Keratinocyte (primary cell): ENCODE results near the gene UBE2J2. TPM values are rescaled to one million over a fixed set of nuclear protein-coding genes. Genes with fewer than 3 reads are reported as not detected.

Experiments used
- DNase-seq: peaks from one replicate; pipeline ENCODE4 v3.0.0-alpha.2; 2011; ENCODE audit warnings: low read depth, missing footprints, low spot score
- FAIRE-seq: peaks from 2 replicates; lab custom pipeline; 2011; peaks lifted over from hg19 to GRCh38; lab: Jason Lieb, UNC
- H2AFZ ChIP-seq: 2 replicates; pipeline ENCODE4 v1.6.0; 2012; ENCODE audit warnings: low read length, control low read depth, inconsistent platforms; ENCODE audit not compliant: control insufficient read depth
- H3K27ac ChIP-seq: 2 replicates; pipeline ENCODE4 v1.5.1; 2011; ENCODE audit warnings: low read length; ENCODE audit not compliant: control insufficient read depth, insufficient read depth
- H3K27me3 ChIP-seq: 3 replicates; pipeline ENCODE4 v1.6.0; 2011; ENCODE audit warnings: low read length; ENCODE audit not compliant: control insufficient read depth, insufficient read depth; ENCODE audit errors: extremely low read depth
- H3K36me3 ChIP-seq, 2 experiments: 2 replicates in 1 of 2; 3 replicates in 1 of 2; pipeline ENCODE4 v1.5.1; 2011; ENCODE audit warnings: low read length in 2 of 2, mild to moderate bottlenecking in 1 of 2; ENCODE audit not compliant: control insufficient read depth in 2 of 2, insufficient read depth in 2 of 2; ENCODE audit errors: extremely low read depth in 1 of 2
- H3K4me1 ChIP-seq: 3 replicates; pipeline ENCODE4 v1.5.1; 2011; ENCODE audit warnings: low read length; ENCODE audit not compliant: control insufficient read depth, insufficient read depth; ENCODE audit errors: extremely low read depth
- H3K4me2 ChIP-seq: 3 replicates; pipeline ENCODE4 v1.6.0; 2011; ENCODE audit warnings: low read depth, low read length; ENCODE audit not compliant: control insufficient read depth, insufficient read depth; ENCODE audit errors: extremely low read depth
- H3K4me3 ChIP-seq, 3 experiments: fragments of 200-600 bp in 1 of 3; sonication (generic) in 1 of 3; 2 replicates in 2 of 3; 3 replicates in 1 of 3; pipeline ENCODE4 v1.5.1; 2011 to 2016; ENCODE audit warnings: low read length in 3 of 3, mild to moderate bottlenecking in 3 of 3, control low read depth in 2 of 3, inconsistent platforms in 1 of 3, low read depth in 1 of 3, mixed read lengths in 1 of 3, mixed run types in 1 of 3, moderate library complexity in 1 of 3; ENCODE audit not compliant: control insufficient read depth in 2 of 3, insufficient read depth in 2 of 3; ENCODE audit errors: extremely low read depth in 1 of 3
- H3K79me2 ChIP-seq: 2 replicates; pipeline ENCODE4 v1.6.0; 2012; ENCODE audit warnings: low read length; ENCODE audit not compliant: control insufficient read depth, insufficient read depth
- H3K9ac ChIP-seq: 3 replicates; pipeline ENCODE4 v1.6.0; 2011; ENCODE audit warnings: low read length; ENCODE audit not compliant: control insufficient read depth, insufficient read depth; ENCODE audit errors: extremely low read depth
- H3K9me1 ChIP-seq: 3 replicates; pipeline ENCODE4 v1.6.0; 2011; ENCODE audit warnings: low read length; ENCODE audit not compliant: control insufficient read depth, insufficient read depth; ENCODE audit errors: extremely low read depth
- H3K9me3 ChIP-seq: 2 replicates; pipeline ENCODE4 v1.5.1; 2012; ENCODE audit warnings: low read depth, low read length; ENCODE audit not compliant: control insufficient read depth
- H4K20me1 ChIP-seq: 3 replicates; pipeline ENCODE4 v1.6.0; 2011; ENCODE audit warnings: low read length; ENCODE audit not compliant: control insufficient read depth, insufficient read depth; ENCODE audit errors: extremely low read depth
- EZH2 ChIP-seq: IDR thresholded peaks from one replicate; pipeline ENCODE4 v1.6.1; 2012; ENCODE audit warnings: inconsistent platforms, mild to moderate bottlenecking, low read length, moderate library complexity
- dilution Hi-C: fragments of 300-500 bp; cut with MboI; formaldehyde crosslinking; loops from one replicate; pipeline ENCODE4 v1.7.0; 2020; ENCODE audit warnings: low sequenced_read_pairs; ENCODE audit not compliant: extremely low pct_ligation_motif_present
- polyA plus RNA-seq, 5 experiments: library from polyadenylated mRNA; depleted of rRNA in 3 of 5; stranded (reverse) in 3 of 5; stranded (forward) in 1 of 5; unstranded in 1 of 5; fragments of >200 nt; gene quantifications; 1 replicate in 1 of 5; 2 replicates in 3 of 5; 3 replicates in 1 of 5; pipeline versions ENCODE4 v1.2.1 to v1.2.3, GENCODE V29; 2011 to 2012; ENCODE audit warnings: missing spikeins in 2 of 5, low read depth in 1 of 5, low replicate concordance in 1 of 5
- TF ChIP-seq, protein P1 (sequence below), 3 experiments: IDR thresholded peaks in 1 of 3; conservative IDR thresholded peaks in 1 of 3; optimal IDR thresholded peaks in 1 of 3; 2 replicates in 2 of 3; 3 replicates in 1 of 3; pipeline versions ENCODE3 to v1.5.1; 2011; ENCODE audit warnings: low read length in 3 of 3, mild to moderate bottlenecking in 3 of 3, moderate library complexity in 2 of 3, control low read depth in 1 of 3, inconsistent platforms in 1 of 3; ENCODE audit not compliant: insufficient read depth in 2 of 3; ENCODE audit errors: extremely low read depth in 1 of 3

UBE2J2 gene
- polyA plus RNA-seq, 1 donor (not counting 4 experiments of a cell fraction or from before 2014, with no cell fraction given) = 27.0 TPM

DNA sequence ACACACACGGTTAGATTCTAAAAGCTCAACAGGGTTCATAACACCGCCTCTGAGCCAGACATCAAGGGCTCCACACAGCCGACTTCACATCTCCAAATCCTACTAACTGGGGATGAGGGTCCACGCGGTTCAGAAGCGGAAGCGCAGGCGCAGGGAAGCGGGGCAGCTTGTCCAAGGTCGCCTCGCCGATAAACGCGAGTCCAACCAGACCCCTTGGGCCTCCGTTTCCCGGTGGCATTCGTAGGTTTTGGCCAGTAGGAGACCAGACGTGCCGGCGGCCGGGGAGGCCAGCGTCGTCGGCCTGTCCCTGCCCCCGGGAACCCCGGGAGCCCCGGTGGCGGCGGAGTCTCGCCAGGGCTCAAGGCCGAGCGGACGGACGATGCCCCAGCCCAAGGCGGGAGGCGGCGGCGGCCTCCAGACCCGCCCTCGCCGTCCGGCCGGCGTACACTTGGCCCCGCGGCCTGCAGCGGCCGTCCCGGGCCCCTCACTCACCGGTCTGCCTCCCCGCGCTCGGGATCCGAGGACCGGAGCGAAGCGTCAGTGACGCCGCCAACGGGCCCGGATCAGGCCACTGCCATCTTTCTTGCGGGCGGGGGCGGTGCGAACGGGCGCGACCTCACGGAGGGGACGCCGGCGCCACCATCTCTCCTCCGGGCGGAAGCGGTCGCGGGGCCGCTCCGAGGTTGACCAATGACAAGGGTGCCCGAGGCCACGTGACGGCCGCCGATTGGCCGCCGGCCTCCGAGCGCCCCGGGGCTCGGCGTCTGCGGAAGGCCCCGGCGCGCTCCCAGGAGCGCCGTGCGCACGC is 42.0 kb downstream of the UBE2J2 start, which contains the start of gene SDF4:
SDF4 (minus strand) TSS at position 602 of the 808 bp plus-strand sequence. CDS start 3,229 bp downstream, outside the sequence.
- H3K9me1 ChIP-seq = no peaks in the 10 kb centered on the region
- peaks cover 8% of the 10 kb centered on the region for H3K4me1 ChIP-seq
- dilution Hi-C loops = no loop called here
- DNase-seq (no peak), FAIRE-seq (no peak)
- H3K36me3 ChIP-seq = peaks cover 10 to 27% of the 10 kb centered on the region in 2 experiments
- H2AFZ ChIP-seq = peak within 1 kb of the TSS; percentile 68
- peaks cover 4% of the 10 kb centered on the region for H3K9me3 ChIP-seq
- H3K4me2 ChIP-seq = peak within 1 kb of the TSS; percentile 92
- H3K4me3 ChIP-seq = peak within 1 kb of the TSS; percentile 82 to 93 (median 91)
- TF ChIP-seq, protein P1, sequence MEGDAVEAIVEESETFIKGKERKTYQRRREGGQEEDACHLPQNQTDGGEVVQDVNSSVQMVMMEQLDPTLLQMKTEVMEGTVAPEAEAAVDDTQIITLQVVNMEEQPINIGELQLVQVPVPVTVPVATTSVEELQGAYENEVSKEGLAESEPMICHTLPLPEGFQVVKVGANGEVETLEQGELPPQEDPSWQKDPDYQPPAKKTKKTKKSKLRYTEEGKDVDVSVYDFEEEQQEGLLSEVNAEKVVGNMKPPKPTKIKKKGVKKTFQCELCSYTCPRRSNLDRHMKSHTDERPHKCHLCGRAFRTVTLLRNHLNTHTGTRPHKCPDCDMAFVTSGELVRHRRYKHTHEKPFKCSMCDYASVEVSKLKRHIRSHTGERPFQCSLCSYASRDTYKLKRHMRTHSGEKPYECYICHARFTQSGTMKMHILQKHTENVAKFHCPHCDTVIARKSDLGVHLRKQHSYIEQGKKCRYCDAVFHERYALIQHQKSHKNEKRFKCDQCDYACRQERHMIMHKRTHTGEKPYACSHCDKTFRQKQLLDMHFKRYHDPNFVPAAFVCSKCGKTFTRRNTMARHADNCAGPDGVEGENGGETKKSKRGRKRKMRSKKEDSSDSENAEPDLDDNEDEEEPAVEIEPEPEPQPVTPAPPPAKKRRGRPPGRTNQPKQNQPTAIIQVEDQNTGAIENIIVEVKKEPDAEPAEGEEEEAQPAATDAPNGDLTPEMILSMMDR (optimal IDR thresholded peaks at IDR 0.05 in 1 of 3, IDR thresholded peaks at IDR 0.05 in 1 of 3, conservative IDR thresholded peaks at IDR 0.05 in 1 of 3; ENCODE audit: extremely low read depth in 1 of 3, insufficient read depth in 2 of 3, low read length in 3 of 3) = no peak
- TF ChIP-seq EZH2 = no peak
- peaks cover 64% of the 10 kb centered on the region for H3K79me2 ChIP-seq
- peak within 1 kb of the TSS; percentile 79 for H3K27ac ChIP-seq
- H3K9ac ChIP-seq = peak within 1 kb of the TSS; percentile 96
- no peaks in the 10 kb centered on the region for H3K27me3 ChIP-seq
- H4K20me1 ChIP-seq = no peaks in the 10 kb centered on the region

DNA sequence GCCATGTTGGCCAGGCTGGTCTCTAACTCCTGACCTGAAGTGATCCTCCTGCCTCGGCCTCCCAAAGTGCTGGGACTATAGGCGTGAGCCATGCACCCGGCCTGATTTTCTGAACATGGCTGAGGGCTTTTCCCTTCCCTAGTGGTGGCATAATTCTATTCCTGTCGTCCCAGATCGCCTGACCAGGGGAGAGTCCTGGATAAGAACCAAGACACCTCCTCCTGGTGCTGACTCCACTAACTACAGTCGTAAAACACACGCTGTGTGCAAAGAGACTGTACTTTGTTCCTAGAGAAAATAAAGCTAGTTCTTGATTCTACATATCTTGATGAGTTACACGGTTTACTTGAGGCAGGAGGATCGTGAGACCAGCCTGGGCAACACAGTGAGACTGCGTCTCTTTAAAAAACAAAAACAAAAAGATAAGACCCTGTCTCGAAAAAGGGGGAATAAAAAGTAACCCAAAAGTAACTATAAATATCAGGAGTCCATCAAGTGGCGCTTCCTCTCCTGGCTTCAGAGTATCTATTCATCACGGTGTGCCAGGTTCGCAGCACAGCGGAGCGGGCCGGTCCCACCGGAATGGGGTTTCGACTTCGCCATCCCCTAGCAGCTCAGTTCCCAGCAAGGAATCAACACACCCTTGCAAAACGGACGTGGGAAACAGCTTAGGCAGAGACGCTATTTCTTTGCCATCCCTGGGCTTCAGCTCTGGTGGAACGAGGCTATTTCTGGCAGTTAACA is 42.8 kb downstream of the UBE2J2 start:
- no peak for DNase-seq
- Histone ChIP-seq H3K4me3 (peak overlapping the region; percentile 82 to 93 (median 91)), H3K36me3 (peaks cover 10 to 33% of the 10 kb centered on the region in 2 experiments), H3K4me2 (peak overlapping the region; percentile 92), H3K9me1 (no peaks in the 10 kb centered on the region), H3K79me2 (peaks cover 72% of the 10 kb centered on the region), H4K20me1 (peaks cover 5% of the 10 kb centered on the region), H3K27ac (peak overlapping the region; percentile 79), H3K4me1 (peaks cover 8% of the 10 kb centered on the region), H3K9ac (peak overlapping the region; percentile 96), H3K9me3 (peaks cover 4% of the 10 kb centered on the region), H2AFZ (peak overlapping the region; percentile 68), H3K27me3 (no peaks in the 10 kb centered on the region)
- TF ChIP-seq EZH2 = no peak
- TF ChIP-seq, protein P1 (optimal IDR thresholded peaks at IDR 0.05 in 1 of 3, IDR thresholded peaks at IDR 0.05 in 1 of 3, conservative IDR thresholded peaks at IDR 0.05 in 1 of 3; ENCODE audit: extremely low read depth in 1 of 3, insufficient read depth in 2 of 3, low read length in 3 of 3) = peak; percentile 28 to 45 (median 40)
- FAIRE-seq = peak; percentile 52
- dilution Hi-C loops = no loop called here
